Fibroblast of villous mesenchyme (primary cell): ENCODE results near the gene NLRP6. TPM values are rescaled to one million over a fixed set of nuclear protein-coding genes. Genes with fewer than 3 reads are reported as not detected.

Source experiments
- DNase-seq: peaks from one replicate; pipeline ENCODE4 v3.0.0-alpha.2; 2010; ENCODE audit warnings: low read depth
- H3K4me3 ChIP-seq: 2 replicates; pipeline ENCODE4 v1.5.1; 2011; ENCODE audit warnings: low read depth, mild to moderate bottlenecking, low read length
- CTCF ChIP-seq: IDR thresholded peaks from 2 replicates; pipeline ENCODE4 v1.5.1; 2012; ENCODE audit warnings: low read depth, mild to moderate bottlenecking, low read length; ENCODE audit not compliant: insufficient read depth
- total RNA-seq: library from RNA; depleted of rRNA; stranded (reverse); fragments of >200 nt; gene quantifications from 2 replicates; pipeline ENCODE4 v1.2.3, GENCODE V29; 2012

Gene NLRP6
- total RNA-seq, 1 donor, result not detected

GRCh38 chr11:250740-251299 lies 27.4 kb upstream of the NLRP6 start:
- peak; percentile 72 for TF ChIP-seq CTCF
- H3K4me3 ChIP-seq, result no peak overlapping the region
- DNase-seq, result peak; percentile 63

GRCh38 chr11:251550-251949 lies 26.7 kb upstream of the NLRP6 start:
- H3K4me3 ChIP-seq, result no peak overlapping the region
- no peak for DNase-seq
- peak; percentile 9 for TF ChIP-seq CTCF

GRCh38 chr11:252666-253065 lies 25.5 kb upstream of the NLRP6 start:
- TF ChIP-seq CTCF, result no peak
- DNase-seq, result no peak
- no peak overlapping the region for H3K4me3 ChIP-seq

- no peak for TF ChIP-seq CTCF
- H3K4me3 ChIP-seq, result no peak overlapping the region
- DNase-seq, result no peak
Measured at GRCh38 chr11:253160-253885, 24.9 kb upstream of the NLRP6 start.

GRCh38 chr11:253886-254270 lies 24.3 kb upstream of the NLRP6 start:
- H3K4me3 ChIP-seq, result no peak overlapping the region
- TF ChIP-seq CTCF, result no peak
- DNase-seq, result no peak

GRCh38 chr11:255176-255575 lies 23.0 kb upstream of the NLRP6 start:
- TF ChIP-seq CTCF, result no peak
- DNase-seq, result peak; percentile 53
- no peak overlapping the region for H3K4me3 ChIP-seq
